Activated CD8-positive, alpha-beta memory T cell treated with anti-CD3 and anti-CD28 coated beads, Interleukin-2, amount 50 U/mL, for 24 hours (primary cell): ENCODE data around the gene PPAT.
"Not testable (repeated sequence)": the region's sequence is repeated elsewhere in the genome, so short reads cannot be mapped to it uniquely, and the experiment has no call there.

Experiments
- DNase-seq: peaks from one replicate; pipeline ENCODE4 v3.0.0-alpha.2; 2020; ENCODE audit errors: extremely low read depth

The PPAT gene

DNA sequence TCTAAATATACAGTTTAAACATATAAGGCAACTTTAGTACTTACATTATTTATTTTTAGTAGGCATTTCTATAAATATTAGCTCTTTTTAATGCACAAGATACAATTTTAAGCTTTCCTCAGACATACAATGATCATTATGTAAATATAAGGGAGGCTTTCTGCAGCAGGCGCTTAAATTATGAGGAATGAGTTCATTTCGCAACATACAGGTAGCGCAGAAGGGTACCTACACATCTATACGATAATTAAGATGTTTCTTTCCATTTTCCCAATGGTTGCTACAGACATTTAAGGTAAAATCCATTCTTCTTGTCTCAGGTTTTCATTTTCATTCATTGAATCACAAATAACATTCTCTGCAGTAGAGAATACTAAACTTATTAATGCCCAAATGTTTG lies 49.3 kb downstream of the PPAT start:
- DNase-seq, result no peak

GRCh38 chr4:56375458-56375857 lies 60.0 kb downstream of the PPAT start:
- no peak for DNase-seq

GRCh38 chr4:56374956-56375355 lies 60.5 kb downstream of the PPAT start:
- DNase-seq, result no peak

GRCh38 chr4:56372774-56373173 lies 62.6 kb downstream of the PPAT start:
- DNase-seq, result no peak

DNA sequence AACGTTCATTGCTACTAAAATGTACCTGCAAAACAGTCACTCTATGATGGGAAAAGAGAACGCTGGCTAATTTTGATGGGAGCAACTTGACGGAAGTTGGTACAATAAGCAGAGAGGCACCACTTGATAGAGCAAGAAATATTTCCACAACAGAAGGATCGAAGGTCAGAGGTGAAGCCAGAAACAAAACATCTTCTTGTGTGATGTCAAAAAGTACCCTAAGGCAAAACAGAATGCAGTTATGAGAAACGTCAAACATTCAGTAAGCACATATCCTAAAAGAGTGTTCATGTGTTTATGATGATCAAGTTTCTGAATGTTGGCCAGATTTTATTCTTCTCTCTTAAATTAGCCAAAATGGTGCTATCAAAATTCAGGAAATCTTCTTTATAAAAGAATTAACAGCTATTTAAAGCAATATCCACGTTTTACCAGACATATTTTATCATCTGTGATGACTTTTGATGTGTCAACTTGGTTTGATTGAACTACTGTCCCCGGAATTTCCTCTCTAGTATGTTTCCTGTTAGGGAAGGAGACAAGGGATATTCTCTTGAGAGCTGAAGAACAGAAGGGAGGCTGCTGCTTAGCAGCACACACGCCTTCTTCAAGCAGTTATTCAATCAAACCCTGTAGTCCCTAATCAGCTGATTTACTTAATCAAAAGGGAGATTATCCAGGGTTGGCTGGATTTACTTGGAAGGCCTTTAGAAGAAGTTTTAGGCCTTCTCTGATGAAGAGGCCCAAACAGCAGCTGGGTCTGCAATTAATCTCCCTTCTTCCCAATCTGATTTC lies 63.8 kb downstream of the PPAT start:
- DNase-seq, result no peak

DNA sequence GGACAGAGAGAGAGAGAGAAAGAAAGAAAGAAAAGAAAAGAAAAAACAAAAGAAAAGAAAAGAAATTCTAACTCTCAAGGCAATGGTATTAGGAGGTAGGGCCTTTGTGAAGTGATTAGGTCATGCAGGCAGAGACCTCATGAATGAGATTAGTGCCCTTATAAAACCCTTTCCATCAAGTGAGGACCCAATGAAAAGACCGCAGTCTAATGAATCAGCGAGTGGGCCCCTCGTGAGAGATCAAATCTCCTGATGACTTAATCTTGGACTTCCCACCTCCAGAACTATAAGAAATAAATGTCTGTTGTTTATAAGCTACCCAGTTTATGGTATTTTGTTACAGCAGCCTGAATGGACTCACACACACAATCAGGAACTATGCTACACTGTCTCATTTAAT lies 65.0 kb downstream of the PPAT start:
- DNase-seq, result no peak

DNA sequence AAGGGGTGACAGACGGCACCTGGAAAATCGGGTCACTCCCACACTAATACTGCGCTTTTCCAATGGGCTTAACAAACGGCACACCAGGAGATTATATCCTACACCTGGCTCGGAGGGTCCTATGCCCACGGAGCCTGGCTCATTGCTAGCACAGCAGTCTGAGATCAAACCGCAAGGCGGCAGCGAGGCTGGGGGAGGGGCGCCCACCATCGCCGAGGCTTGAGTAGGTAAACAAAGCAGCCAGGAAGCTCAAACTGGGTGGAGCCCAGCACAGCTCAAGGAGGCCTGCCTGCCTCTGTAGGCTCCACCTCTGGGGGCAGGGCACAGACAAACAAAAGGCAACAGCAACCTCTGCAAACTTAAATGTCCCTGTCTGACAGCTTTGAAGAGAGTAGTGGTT lies 72.4 kb downstream of the PPAT start:
- not testable (repeated sequence) for DNase-seq

GRCh38 chr4:56360071-56360470 lies 75.3 kb downstream of the PPAT start:
- no peak for DNase-seq

DNA sequence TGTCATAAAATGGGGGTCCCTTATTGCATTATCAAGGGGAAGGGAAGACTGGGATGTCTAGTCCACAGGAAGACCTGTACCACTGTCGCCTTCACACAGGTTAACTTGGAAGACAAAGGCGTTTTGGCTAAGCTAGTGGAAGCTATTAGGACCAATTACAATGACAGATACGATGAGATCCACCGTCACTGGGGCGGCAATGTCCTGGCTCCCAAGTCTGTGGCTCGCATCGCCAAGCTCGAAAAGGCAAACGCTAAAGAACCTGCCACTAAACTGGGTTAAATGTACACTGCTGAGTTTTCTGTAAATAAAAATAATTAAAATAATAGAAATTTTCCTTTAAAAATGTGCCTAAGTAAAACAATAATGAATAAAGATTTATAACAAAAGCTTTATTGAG lies 78.8 kb downstream of the PPAT start:
- no peak for DNase-seq

- no peak for DNase-seq
These were observed 86.8 kb downstream of the PPAT start for GRCh38 chr4:56348576-56348975.

DNA sequence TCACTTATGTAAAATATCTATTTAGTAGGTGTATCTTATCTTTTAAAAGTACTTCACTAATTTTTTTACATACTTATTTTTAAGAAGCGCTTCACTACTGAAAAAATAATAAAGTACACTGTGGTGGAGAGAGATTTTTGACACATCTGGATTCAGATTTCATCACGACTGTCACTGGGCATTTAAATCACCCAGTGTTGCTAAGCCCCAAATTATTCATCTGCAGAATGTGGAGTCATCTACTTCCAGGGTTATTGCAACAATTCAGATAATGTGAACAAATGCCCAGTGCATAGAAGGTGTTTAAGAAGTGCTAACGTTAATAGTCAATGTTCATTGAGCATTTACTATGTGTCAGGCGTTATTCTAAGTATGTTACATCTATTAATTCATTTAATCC lies 90.0 kb downstream of the PPAT start:
- no peak for DNase-seq
